ENCODE measurements around the gene FIBCD1.

FIBCD1 gene

GRCh38 chr9:130985606-130986162 lies 46.6 kb upstream of the FIBCD1 start:
- no peak for TF ChIP-seq CTCF (IDR thresholded peaks at IDR 0.05)

GRCh38 chr9:130985029-130985428 lies 46.0 kb upstream of the FIBCD1 start:
- TF ChIP-seq CTCF (IDR thresholded peaks at IDR 0.05), result no peak
- no peak for DNase-seq

More at GRCh38 chr9:130985606-130986162, 46.6 kb upstream of the FIBCD1 start:
- H3K27me3 ChIP-seq, result peaks cover 0 to 55% of the 10 kb centered on the region in 2 donors
- H3K4me1 ChIP-seq, result no peaks in the 10 kb centered on the region
- no peaks in the 10 kb centered on the region for H3K9me3 ChIP-seq
- no peak for DNase-seq
- no peaks in the 10 kb centered on the region for H3K36me3 ChIP-seq
- H3K27ac ChIP-seq, result no peak overlapping the region
- intact Hi-C loops (cut with DNase I; ENCODE audit: low total_unique reads), result no loop called here
- no peak overlapping the region for H3K4me3 ChIP-seq

GRCh38 chr9:130984521-130984920 lies 45.5 kb upstream of the FIBCD1 start:
- TF ChIP-seq CTCF (IDR thresholded peaks at IDR 0.05), result no peak
- no peak overlapping the region for H3K27ac ChIP-seq
- DNase-seq, result no peak
- no peaks in the 10 kb centered on the region for H3K4me1 ChIP-seq
- intact Hi-C loops (cut with DNase I; ENCODE audit: low total_unique reads), result no loop called here
- no peaks in the 10 kb centered on the region for H3K9me3 ChIP-seq
- H3K27me3 ChIP-seq, result peaks cover 0 to 56% of the 10 kb centered on the region in 2 donors
- H3K36me3 ChIP-seq, result no peaks in the 10 kb centered on the region
- H3K4me3 ChIP-seq, result no peak overlapping the region

More at GRCh38 chr9:130985029-130985428, 46.0 kb upstream of the FIBCD1 start:
- Histone ChIP-seq H3K4me3 (no peak overlapping the region), H3K4me1 (no peaks in the 10 kb centered on the region), H3K27ac (no peak overlapping the region), H3K36me3 (no peaks in the 10 kb centered on the region), H3K27me3 (peaks cover 0 to 55% of the 10 kb centered on the region in 2 donors), H3K9me3 (no peaks in the 10 kb centered on the region)
- intact Hi-C loops (cut with DNase I; ENCODE audit: low total_unique reads), result no loop called here

- Histone ChIP-seq H3K27ac (no peak overlapping the region), H3K4me3 (no peak overlapping the region), H3K4me1 (no peaks in the 10 kb centered on the region), H3K36me3 (no peaks in the 10 kb centered on the region), H3K9me3 (no peaks in the 10 kb centered on the region), H3K27me3 (peaks cover 0 to 54% of the 10 kb centered on the region in 2 donors)
- no peak for TF ChIP-seq CTCF (IDR thresholded peaks at IDR 0.05)
- no peak for DNase-seq
- intact Hi-C loops (cut with DNase I; ENCODE audit: low total_unique reads), result no loop called here
Observed at GRCh38 chr9:130983970-130984369, 44.9 kb upstream of the FIBCD1 start.

GRCh38 chr9:130983359-130983670 lies 44.3 kb upstream of the FIBCD1 start:
- H3K4me1 ChIP-seq, result no peaks in the 10 kb centered on the region
- no peak overlapping the region for H3K4me3 ChIP-seq
- no peak overlapping the region for H3K27ac ChIP-seq
- H3K27me3 ChIP-seq, result peaks cover 0 to 52% of the 10 kb centered on the region in 2 donors
- no peak for TF ChIP-seq CTCF (IDR thresholded peaks at IDR 0.05)
- DNase-seq, result no peak
- H3K9me3 ChIP-seq, result no peaks in the 10 kb centered on the region
- H3K36me3 ChIP-seq, result no peaks in the 10 kb centered on the region
- intact Hi-C loops (cut with DNase I; ENCODE audit: low total_unique reads), result no loop called here

All from tibial artery (tissue), 4 donors.